Fibroblast of upper back skin (primary cell): ENCODE results near the gene ULK4.
"Not testable (repeated sequence)": the region's sequence is repeated elsewhere in the genome, so short reads cannot be mapped to it uniquely, and the experiment has no call there.

ENCODE experiments used
- DNase-seq: peaks from one replicate; pipeline ENCODE4 v3.0.0-alpha.2; 2013

ULK4 gene

GRCh38 chr3:41478278-41478677, 483.6 kb downstream of the ULK4 start:
- no peak for DNase-seq

GRCh38 chr3:41477399-41478014, 484.4 kb downstream of the ULK4 start:
- DNase-seq, result no peak

GRCh38 chr3:41469083-41469482, 492.8 kb downstream of the ULK4 start:
- DNase-seq, result no peak

GRCh38 chr3:41467481-41467880, 494.4 kb downstream of the ULK4 start:
- DNase-seq, result no peak

- DNase-seq, result peak; percentile 4
Observed at GRCh38 chr3:41464858-41465257, 497.0 kb downstream of the ULK4 start.

- DNase-seq, result no peak
Observed at GRCh38 chr3:41464401-41464800, 497.5 kb downstream of the ULK4 start.

GRCh38 chr3:41462103-41462691, 499.7 kb downstream of the ULK4 start:
- peak; percentile 13 for DNase-seq

GRCh38 chr3:41460736-41461135, 501.2 kb downstream of the ULK4 start:
- no peak for DNase-seq

- DNase-seq, result no peak
Observed at GRCh38 chr3:41457176-41457575, 504.7 kb downstream of the ULK4 start.

GRCh38 chr3:41456162-41456561, 505.7 kb downstream of the ULK4 start:
- DNase-seq, result no peak

GRCh38 chr3:41453618-41454017, 508.3 kb downstream of the ULK4 start:
- DNase-seq, result not testable (repeated sequence)

- peak; percentile 3 for DNase-seq
Observed at GRCh38 chr3:41450416-41451231, 511.3 kb downstream of the ULK4 start.

GRCh38 chr3:41448396-41448795, 513.5 kb downstream of the ULK4 start:
- no peak for DNase-seq

GRCh38 chr3:41447701-41448100, 514.2 kb downstream of the ULK4 start:
- DNase-seq, result no peak

- not testable (repeated sequence) for DNase-seq
Observed at GRCh38 chr3:41446316-41446715, 515.6 kb downstream of the ULK4 start.

- DNase-seq, result no peak
Observed at GRCh38 chr3:41441568-41441967, 520.3 kb downstream of the ULK4 start.

GRCh38 chr3:41441139-41441538, 520.8 kb downstream of the ULK4 start:
- DNase-seq, result no peak

GRCh38 chr3:41436983-41437382, 524.9 kb downstream of the ULK4 start:
- no peak for DNase-seq

GRCh38 chr3:41434781-41435180, 527.1 kb downstream of the ULK4 start:
- DNase-seq, result peak; percentile 9

- DNase-seq, result no peak
Observed at GRCh38 chr3:41431386-41431785, 530.5 kb downstream of the ULK4 start.

GRCh38 chr3:41430886-41431285, 531.0 kb downstream of the ULK4 start:
- DNase-seq, result no peak

- no peak for DNase-seq
Observed at GRCh38 chr3:41430391-41430790, 531.5 kb downstream of the ULK4 start.

GRCh38 chr3:41426485-41426884, 535.4 kb downstream of the ULK4 start:
- no peak for DNase-seq
